ENCODE results near the gene OXT.

Gene OXT

GRCh38 chr20:3039426-3039825 is 32.0 kb upstream of the OXT start (continued):
- TF ChIP-seq PATZ1 (CRISPR knock-in tag; IDR thresholded peaks at IDR 0.05; ENCODE audit: borderline replicate concordance) (no peak), ZC3H10 (CRISPR knock-in tag; IDR thresholded peaks at IDR 0.05) (no peak), BACH2 (CRISPR knock-in tag; IDR thresholded peaks at IDR 0.05; ENCODE audit: borderline replicate concordance) (no peak), GLIS3 (CRISPR knock-in tag; IDR thresholded peaks at IDR 0.05) (no peak), PPARA (CRISPR knock-in tag; IDR thresholded peaks at IDR 0.05; ENCODE audit: borderline replicate concordance) (no peak), ESRRG (CRISPR knock-in tag; IDR thresholded peaks at IDR 0.05) (no peak), CSDC2 (CRISPR knock-in tag; IDR thresholded peaks at IDR 0.05) (no peak), ZNF565 (CRISPR knock-in tag; conservative IDR thresholded peaks at IDR 0.05; ENCODE audit: low read depth) (no peak), TOX (CRISPR knock-in tag; IDR thresholded peaks at IDR 0.05; ENCODE audit: borderline replicate concordance) (no peak)

DNA sequence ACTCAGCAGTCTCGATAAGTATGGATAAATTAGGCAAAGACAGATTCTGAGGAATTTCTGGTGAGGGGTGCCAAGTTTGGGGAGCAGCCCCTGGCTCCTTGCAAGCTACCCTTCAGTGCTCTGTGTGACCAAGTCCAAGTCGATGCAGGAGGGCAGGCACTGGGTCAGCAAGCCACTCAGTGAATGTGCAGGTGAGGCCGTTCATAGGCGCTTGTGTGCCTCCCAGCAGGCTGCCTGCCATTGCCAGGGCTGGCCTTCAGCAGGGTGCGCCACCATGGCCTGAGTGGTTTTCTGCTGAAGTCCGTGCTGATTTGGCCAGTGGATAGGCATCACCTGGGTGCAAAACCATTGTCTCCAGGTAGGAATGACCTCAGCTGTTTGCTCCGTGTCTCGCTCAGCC is 31.3 kb upstream of the OXT start:
- no peak for ATAC-seq
- TF ChIP-seq SNAI2 (CRISPR knock-in tag; IDR thresholded peaks at IDR 0.05) = no peak
- TF ChIP-seq, protein P1, sequence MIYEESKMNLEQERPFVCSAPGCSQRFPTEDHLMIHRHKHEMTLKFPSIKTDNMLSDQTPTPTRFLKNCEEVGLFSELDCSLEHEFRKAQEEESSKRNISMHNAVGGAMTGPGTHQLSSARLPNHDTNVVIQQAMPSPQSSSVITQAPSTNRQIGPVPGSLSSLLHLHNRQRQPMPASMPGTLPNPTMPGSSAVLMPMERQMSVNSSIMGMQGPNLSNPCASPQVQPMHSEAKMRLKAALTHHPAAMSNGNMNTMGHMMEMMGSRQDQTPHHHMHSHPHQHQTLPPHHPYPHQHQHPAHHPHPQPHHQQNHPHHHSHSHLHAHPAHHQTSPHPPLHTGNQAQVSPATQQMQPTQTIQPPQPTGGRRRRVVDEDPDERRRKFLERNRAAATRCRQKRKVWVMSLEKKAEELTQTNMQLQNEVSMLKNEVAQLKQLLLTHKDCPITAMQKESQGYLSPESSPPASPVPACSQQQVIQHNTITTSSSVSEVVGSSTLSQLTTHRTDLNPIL (CRISPR knock-in tag; IDR thresholded peaks at IDR 0.05; ENCODE audit: low read depth) = no peak
- TF ChIP-seq CSDC2 (CRISPR knock-in tag; IDR thresholded peaks at IDR 0.05) = no peak
- no peak for TF ChIP-seq PATZ1 (CRISPR knock-in tag; IDR thresholded peaks at IDR 0.05; ENCODE audit: borderline replicate concordance)
- no peak for TF ChIP-seq BACH2 (CRISPR knock-in tag; IDR thresholded peaks at IDR 0.05; ENCODE audit: borderline replicate concordance)
- TF ChIP-seq PPARA (CRISPR knock-in tag; IDR thresholded peaks at IDR 0.05; ENCODE audit: borderline replicate concordance) = no peak
- no peak for TF ChIP-seq ZFP30 (CRISPR knock-in tag; IDR thresholded peaks at IDR 0.05)
- TF ChIP-seq TOX (CRISPR knock-in tag; IDR thresholded peaks at IDR 0.05; ENCODE audit: borderline replicate concordance) = no peak
- no peak for TF ChIP-seq ESRRG (CRISPR knock-in tag; IDR thresholded peaks at IDR 0.05)
- TF ChIP-seq ARNTL (CRISPR knock-in tag; IDR thresholded peaks at IDR 0.05; ENCODE audit: borderline replicate concordance, low read depth) = no peak
- TF ChIP-seq ISL1 (CRISPR knock-in tag; IDR thresholded peaks at IDR 0.05) = no peak
- TF ChIP-seq OSR1 (CRISPR knock-in tag; IDR thresholded peaks at IDR 0.05) = no peak
- no peak for TF ChIP-seq TSHZ2 (CRISPR knock-in tag; IDR thresholded peaks at IDR 0.05)
- TF ChIP-seq ZC3H10 (CRISPR knock-in tag; IDR thresholded peaks at IDR 0.05) = no peak
- TF ChIP-seq ZFP3 (CRISPR knock-in tag; IDR thresholded peaks at IDR 0.05) = no peak
- TF ChIP-seq POU6F1 (CRISPR knock-in tag; IDR thresholded peaks at IDR 0.05; ENCODE audit: borderline replicate concordance, low read depth) = no peak
- no peak for TF ChIP-seq GLIS3 (CRISPR knock-in tag; IDR thresholded peaks at IDR 0.05)

DNA sequence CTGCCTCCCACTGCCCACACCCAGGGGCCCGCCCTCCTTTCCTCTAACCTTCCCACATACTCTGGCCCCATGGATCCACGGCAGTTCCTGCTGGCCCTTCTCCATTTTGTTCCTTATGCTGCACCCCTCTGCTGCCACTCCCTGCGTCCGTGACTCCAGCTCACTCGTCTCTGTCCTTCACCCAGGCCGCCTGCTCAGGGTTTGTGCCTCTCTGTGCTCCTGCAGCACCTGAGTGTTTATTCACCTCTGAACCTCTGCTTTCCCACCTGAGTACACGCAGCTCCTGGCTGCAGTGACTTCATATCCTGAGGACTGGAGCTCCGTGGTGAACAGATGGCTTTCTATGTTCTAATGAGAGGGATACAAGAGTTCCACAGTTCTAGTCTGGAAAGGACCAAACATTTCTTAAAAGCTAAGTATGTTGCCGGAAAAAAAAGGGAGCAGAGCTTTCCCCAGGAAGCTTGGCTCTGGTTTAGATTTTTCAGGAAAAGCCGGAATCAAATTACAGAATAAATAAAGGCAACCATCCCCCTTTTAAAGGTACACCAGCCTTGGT is 29.5 kb upstream of the OXT start:
- ATAC-seq = no peak
- TF ChIP-seq ARNTL (CRISPR knock-in tag; IDR thresholded peaks at IDR 0.05; ENCODE audit: borderline replicate concordance, low read depth) (no peak), CSDC2 (CRISPR knock-in tag; IDR thresholded peaks at IDR 0.05) (no peak), PATZ1 (CRISPR knock-in tag; IDR thresholded peaks at IDR 0.05; ENCODE audit: borderline replicate concordance) (no peak), BACH2 (CRISPR knock-in tag; IDR thresholded peaks at IDR 0.05; ENCODE audit: borderline replicate concordance) (no peak), GLIS3 (CRISPR knock-in tag; IDR thresholded peaks at IDR 0.05) (no peak), ZNF70 (CRISPR knock-in tag; IDR thresholded peaks at IDR 0.05) (no peak), TSHZ2 (CRISPR knock-in tag; IDR thresholded peaks at IDR 0.05) (no peak), ZC3H10 (CRISPR knock-in tag; IDR thresholded peaks at IDR 0.05) (no peak), ESRRG (CRISPR knock-in tag; IDR thresholded peaks at IDR 0.05) (no peak), PPARA (CRISPR knock-in tag; IDR thresholded peaks at IDR 0.05; ENCODE audit: borderline replicate concordance) (no peak)
- TF ChIP-seq, protein P1 (CRISPR knock-in tag; IDR thresholded peaks at IDR 0.05; ENCODE audit: low read depth) = no peak

Measured in SK-N-SH treated with all-trans-retinoic acid at 6 μM for 48 hours (cell line).